Heart left ventricle (tissue), 13 donors: ENCODE measurements around the gene ZNF575.
"Not testable (repeated sequence)": the region's sequence is repeated elsewhere in the genome, so short reads cannot be mapped to it uniquely, and the experiment has no call there.

Experiments used
- CTCF ChIP-seq, 12 donors: fragments of 200-600 bp; sonication (generic) in 4 of 12; IDR thresholded peaks; one replicate each; pipeline versions ENCODE4 v1.5.0 to v1.8.0; 2018 to 2022; ENCODE audit warnings: antibody characterized with exemption in 12 of 12, mild to moderate bottlenecking in 5 of 12
- POLR2A ChIP-seq, 2 donors: fragments of 450-650 bp; IDR thresholded peaks; one replicate each; pipeline ENCODE4 v1.6.1; 2017; ENCODE audit warnings: antibody characterized with exemption in 2 of 2, mild to moderate bottlenecking in 2 of 2, moderate library complexity in 2 of 2
- donor health status: ischemic (EF 13 %, LVEDD 7.1; RV severe dilation, severe dysfunction).
- donor health status: DM: no; HTN: yes; CAD: no.
- donor health status: DM: no; HTN: no; CAD: no.
- donor health status: ischemic (EF 25% LVEDD 6.9; RV normal size, moderate dysfunction).
- donor health status: ischemic (EF 25% LVEDD 5.7; RV mildly dilated, moderate dysfunction).
- donor health status: ischemic (EF 35%, LVEDD 5.7; RV mildly dilated, moderate dysfunction).
- donor health status: nonischemic (EF 11% LVEDD 7.7; RV severe dilation, severe dysfunction).
- donor health status: DM: yes; HTN: yes; CAD: no.
- donor health status: PGD.
- donor health status: ischemic (EF 29% LVEDD 5.4; RV normal size, mild dysfunction).
- donor health status: nonischemic (EF 23%, LVEDD 6.1; RV moderate dilation, normal function).

- not testable (repeated sequence) for TF ChIP-seq CTCF, POLR2A (IDR thresholded peaks at IDR 0.05)
These were observed 9.3 kb upstream of the ZNF575 start for GRCh38 chr19:43523696-43524095.
